Measurements from ENCODE around the gene MORF4L2.

Gene MORF4L2

DNA sequence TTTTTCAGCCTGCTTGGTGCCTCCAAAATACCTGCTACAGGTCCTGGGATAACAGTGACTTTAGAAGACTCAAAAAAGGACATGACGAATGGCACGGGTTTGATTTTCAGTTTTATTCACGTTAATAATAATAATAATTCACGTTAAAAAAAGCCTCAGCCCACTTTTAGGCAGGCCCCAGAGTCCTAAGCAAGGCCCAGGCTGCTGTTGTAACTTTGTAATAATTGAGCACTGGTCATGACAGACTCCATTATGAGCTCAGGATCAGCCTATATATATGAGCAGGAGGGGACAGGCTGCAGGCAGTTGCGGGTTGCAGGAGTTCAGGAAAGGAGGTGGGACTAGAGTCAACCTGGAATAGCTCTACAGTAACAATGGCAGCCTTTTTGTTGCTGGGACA, 24.1 kb upstream of the MORF4L2 start, which contains the start of gene TMEM31:
Gene TMEM31 (plus strand): TSS at position 301 of the 400 bp plus-strand sequence. CDS start 1,350 bp downstream, outside the sequence.
- H3K4me1 ChIP-seq (ENCODE audit: control insufficient read depth in 1 of 2, insufficient read depth in 1 of 2, low read depth in 1 of 2, low read length in 1 of 2), result no peaks in the 10 kb centered on the region
- H3K36me3 ChIP-seq, result no peaks in the 10 kb centered on the region
- TF ChIP-seq, protein P1, sequence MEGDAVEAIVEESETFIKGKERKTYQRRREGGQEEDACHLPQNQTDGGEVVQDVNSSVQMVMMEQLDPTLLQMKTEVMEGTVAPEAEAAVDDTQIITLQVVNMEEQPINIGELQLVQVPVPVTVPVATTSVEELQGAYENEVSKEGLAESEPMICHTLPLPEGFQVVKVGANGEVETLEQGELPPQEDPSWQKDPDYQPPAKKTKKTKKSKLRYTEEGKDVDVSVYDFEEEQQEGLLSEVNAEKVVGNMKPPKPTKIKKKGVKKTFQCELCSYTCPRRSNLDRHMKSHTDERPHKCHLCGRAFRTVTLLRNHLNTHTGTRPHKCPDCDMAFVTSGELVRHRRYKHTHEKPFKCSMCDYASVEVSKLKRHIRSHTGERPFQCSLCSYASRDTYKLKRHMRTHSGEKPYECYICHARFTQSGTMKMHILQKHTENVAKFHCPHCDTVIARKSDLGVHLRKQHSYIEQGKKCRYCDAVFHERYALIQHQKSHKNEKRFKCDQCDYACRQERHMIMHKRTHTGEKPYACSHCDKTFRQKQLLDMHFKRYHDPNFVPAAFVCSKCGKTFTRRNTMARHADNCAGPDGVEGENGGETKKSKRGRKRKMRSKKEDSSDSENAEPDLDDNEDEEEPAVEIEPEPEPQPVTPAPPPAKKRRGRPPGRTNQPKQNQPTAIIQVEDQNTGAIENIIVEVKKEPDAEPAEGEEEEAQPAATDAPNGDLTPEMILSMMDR (IDR thresholded peaks at IDR 0.05), result no peak
- H3K27ac ChIP-seq, result no peak within 1 kb of the TSS
- no peak within 1 kb of the TSS for H3K4me3 ChIP-seq (ENCODE audit: low read depth in 1 of 2, low read length in 1 of 2)
- H3K27me3 ChIP-seq, result no peaks in the 10 kb centered on the region
- H3K9me3 ChIP-seq, result no peaks in the 10 kb centered on the region

DNA sequence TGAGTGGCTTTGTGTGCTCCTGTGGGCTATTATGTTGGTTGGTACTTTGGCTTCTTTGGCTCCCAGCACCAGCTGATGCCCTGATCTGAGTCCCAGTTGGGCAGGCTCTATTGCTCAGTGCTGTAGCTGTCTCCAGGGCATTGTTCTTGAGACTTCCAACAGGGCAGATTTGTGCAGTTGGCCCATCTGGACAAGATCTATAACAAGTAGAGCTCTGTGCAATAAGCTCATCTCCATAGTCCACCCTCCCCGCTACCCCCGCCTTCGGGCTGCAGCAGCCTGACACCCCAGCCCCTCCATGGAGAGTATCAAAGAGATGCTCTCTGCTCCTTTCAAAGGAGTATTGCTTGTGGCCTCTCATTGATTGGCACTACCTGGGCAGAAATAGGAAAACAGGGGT, 18.4 kb upstream of the MORF4L2 start:
- H3K27me3 ChIP-seq, result no peaks in the 10 kb centered on the region

DNA sequence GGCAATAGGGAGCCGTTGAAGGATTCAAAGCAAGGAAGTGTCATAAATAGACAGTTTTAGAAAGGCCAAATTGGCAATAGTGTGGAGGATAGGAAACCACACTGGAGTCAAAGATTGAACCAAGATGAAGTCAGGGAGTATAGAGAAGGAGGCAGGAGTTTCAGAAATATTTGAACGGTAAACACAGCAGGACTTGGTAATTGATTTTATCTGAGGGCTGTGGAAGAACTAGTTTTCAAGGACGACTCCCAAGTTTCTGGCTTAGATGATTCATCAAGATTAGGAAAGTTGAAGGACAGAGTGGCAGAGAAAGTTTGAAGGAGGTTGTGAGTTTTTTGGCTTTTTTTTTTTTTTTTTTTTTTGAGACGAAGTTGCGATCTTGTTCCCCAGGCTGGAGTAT, 12.7 kb upstream of the MORF4L2 start:
- TF ChIP-seq, protein P1 (IDR thresholded peaks at IDR 0.05), result no peak
- Histone ChIP-seq H3K4me1 (ENCODE audit: control insufficient read depth in 1 of 2, insufficient read depth in 1 of 2, low read depth in 1 of 2, low read length in 1 of 2) (no peaks in the 10 kb centered on the region), H3K27ac (no peak overlapping the region), H3K27me3 (no peaks in the 10 kb centered on the region), H3K9me3 (no peaks in the 10 kb centered on the region), H3K4me3 (ENCODE audit: low read depth in 1 of 2, low read length in 1 of 2) (no peak overlapping the region), H3K36me3 (no peaks in the 10 kb centered on the region)

More for the DNA sequence above, 18.4 kb upstream of the MORF4L2 start:
- Histone ChIP-seq H3K4me1 (ENCODE audit: control insufficient read depth in 1 of 2, insufficient read depth in 1 of 2, low read depth in 1 of 2, low read length in 1 of 2) (no peaks in the 10 kb centered on the region), H3K36me3 (no peaks in the 10 kb centered on the region), H3K9me3 (no peaks in the 10 kb centered on the region), H3K27ac (no peak overlapping the region), H3K4me3 (ENCODE audit: low read depth in 1 of 2, low read length in 1 of 2) (no peak overlapping the region)
- TF ChIP-seq, protein P1 (IDR thresholded peaks at IDR 0.05), result no peak

DNA sequence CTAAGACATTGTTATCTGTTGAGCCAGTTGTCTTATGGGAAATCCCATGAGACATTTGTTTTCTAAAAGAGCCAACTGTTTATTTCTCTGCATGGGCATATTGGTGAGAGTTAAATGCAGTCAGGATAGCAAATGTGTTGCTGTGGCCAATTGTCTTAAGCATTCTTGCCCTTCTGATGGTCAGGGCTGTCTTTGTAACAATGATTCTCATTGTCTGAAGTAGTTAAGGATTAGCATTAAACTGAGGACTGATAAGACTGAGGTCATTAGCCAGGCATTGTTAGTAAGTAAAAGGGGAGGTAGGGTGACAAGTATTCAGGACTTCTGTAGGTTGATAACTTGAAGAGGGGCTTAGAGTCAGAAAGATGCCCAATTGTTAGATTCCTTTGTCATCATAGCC, 11.2 kb upstream of the MORF4L2 start:
- H3K27ac ChIP-seq, result no peak overlapping the region
- H3K9me3 ChIP-seq, result no peaks in the 10 kb centered on the region
- TF ChIP-seq, protein P1 (IDR thresholded peaks at IDR 0.05), result no peak
- H3K4me3 ChIP-seq (ENCODE audit: low read depth in 1 of 2, low read length in 1 of 2), result no peak overlapping the region
- H3K27me3 ChIP-seq, result no peaks in the 10 kb centered on the region
- no peaks in the 10 kb centered on the region for H3K36me3 ChIP-seq
- H3K4me1 ChIP-seq (ENCODE audit: control insufficient read depth in 1 of 2, insufficient read depth in 1 of 2, low read depth in 1 of 2, low read length in 1 of 2), result no peaks in the 10 kb centered on the region

DNA sequence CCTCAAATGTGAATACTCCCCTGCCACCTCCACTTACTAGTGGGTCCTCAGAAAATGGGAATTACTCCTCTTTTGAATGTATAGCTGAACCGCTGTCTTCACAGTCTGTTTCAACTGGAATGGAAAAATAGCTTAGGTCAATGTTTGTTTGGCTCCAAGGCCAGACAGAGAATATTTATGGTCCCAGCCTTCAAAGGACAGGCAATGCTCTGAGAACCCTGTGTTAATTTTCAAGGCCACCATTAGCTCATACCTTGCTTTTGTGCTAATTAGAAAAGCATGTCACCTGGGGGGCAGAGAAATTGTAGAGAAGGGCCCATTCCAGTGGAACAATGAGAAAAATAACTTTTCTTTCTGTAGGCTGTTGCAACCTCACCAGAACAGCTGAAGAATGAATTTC, 4.6 kb upstream of the MORF4L2 start:
- Histone ChIP-seq H3K4me3 (ENCODE audit: low read depth in 1 of 2, low read length in 1 of 2) (no peak overlapping the region), H3K4me1 (ENCODE audit: control insufficient read depth in 1 of 2, insufficient read depth in 1 of 2, low read depth in 1 of 2, low read length in 1 of 2) (peaks cover 4 to 9% of the 10 kb centered on the region in 2 experiments), H3K36me3 (no peaks in the 10 kb centered on the region), H3K27ac (no peak overlapping the region), H3K27me3 (no peaks in the 10 kb centered on the region), H3K9me3 (no peaks in the 10 kb centered on the region)
- TF ChIP-seq, protein P1 (IDR thresholded peaks at IDR 0.05), result no peak

DNA sequence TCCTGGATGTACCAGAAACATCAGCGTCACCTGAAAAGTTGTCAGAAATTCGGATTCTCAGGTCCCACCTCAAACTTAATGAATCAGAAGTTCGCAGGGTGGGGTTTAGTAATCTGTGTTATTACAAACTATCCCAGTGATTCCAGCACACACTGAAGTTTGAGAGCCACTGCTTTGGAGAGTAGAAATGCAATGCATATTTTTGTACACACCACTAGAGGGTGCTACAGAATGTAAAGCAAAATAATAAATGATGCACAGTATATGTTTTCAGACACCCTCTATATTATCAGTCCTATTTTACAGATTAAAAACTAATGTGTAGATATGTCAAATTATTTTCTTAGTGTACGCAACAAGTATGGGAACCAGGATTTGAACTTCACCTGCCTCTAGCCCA, 2.4 kb upstream of the MORF4L2 start:
- peak overlapping the region; percentile 3 for H3K27ac ChIP-seq
- peaks cover 10 to 14% of the 10 kb centered on the region in 2 experiments for H3K4me1 ChIP-seq (ENCODE audit: control insufficient read depth in 1 of 2, insufficient read depth in 1 of 2, low read depth in 1 of 2, low read length in 1 of 2)
- H3K4me3 ChIP-seq (ENCODE audit: low read depth in 1 of 2, low read length in 1 of 2), result no peak overlapping the region
- TF ChIP-seq, protein P1 (IDR thresholded peaks at IDR 0.05), result peak; percentile 57
- H3K9me3 ChIP-seq, result no peaks in the 10 kb centered on the region
- no peaks in the 10 kb centered on the region for H3K27me3 ChIP-seq
- no peaks in the 10 kb centered on the region for H3K36me3 ChIP-seq

All from neutrophil (primary cell).